Measurements from ENCODE around the gene ADCY5. TPM values are rescaled to one million over a fixed set of nuclear protein-coding genes. Genes with fewer than 3 reads are reported as not detected.

The ADCY5 gene
- total RNA-seq, 1 experiment from 2014 or later, result 0.49 TPM

DNA sequence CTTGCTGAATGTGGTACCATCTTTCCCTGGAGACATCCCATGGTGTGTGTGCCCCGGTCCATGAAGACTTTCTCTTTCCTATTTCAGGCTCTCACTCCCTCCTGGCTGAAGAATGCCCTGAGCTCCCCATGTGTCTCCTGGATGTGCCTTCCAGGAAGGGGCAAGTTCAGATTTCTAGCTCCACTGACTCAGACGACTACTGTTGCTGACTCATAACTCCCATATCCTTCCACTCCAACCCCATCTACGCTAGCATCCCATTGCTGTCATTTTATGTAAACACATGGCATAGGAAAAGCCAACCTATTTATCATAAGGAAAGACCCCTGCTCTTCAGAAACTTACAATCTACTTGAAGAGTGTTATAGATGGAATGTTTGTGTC lies 95.0 kb downstream of the ADCY5 start:
- Histone ChIP-seq H3K36me3 (ENCODE audit: control insufficient read depth in 1 of 2, insufficient read depth in 2 of 2, low read length in 2 of 2) (no peaks in the 10 kb centered on the region), H3K4me2 (ENCODE audit: low read length) (no peak overlapping the region), H3K4me3 (replicated peaks in 1 of 2; ENCODE audit: low read depth in 1 of 2, low read length in 2 of 2) (no peak overlapping the region), H2AFZ (ENCODE audit: low read depth, low read length, poor library complexity, severe bottlenecking) (no peak overlapping the region), H3K27ac (ENCODE audit: low read depth, low read length) (no peak overlapping the region), H3K9me3 (ENCODE audit: control insufficient read depth in 1 of 2, insufficient read depth in 1 of 2, low read depth in 1 of 2, low read length in 2 of 2) (no peaks in the 10 kb centered on the region), H3K9me2 (ENCODE audit: insufficient read depth) (no peaks in the 10 kb centered on the region), H3K27me3 (ENCODE audit: insufficient read depth, low read length) (peaks cover 9% of the 10 kb centered on the region; the same call in 1 of the 2 replicates), H3K4me1 (ENCODE audit: control insufficient read depth in 1 of 2, insufficient read depth in 2 of 2, low read length in 2 of 2) (no peaks in the 10 kb centered on the region), H3K9ac (ENCODE audit: low read length) (no peak overlapping the region), H3K79me2 (ENCODE audit: insufficient read depth, low read length) (no peaks in the 10 kb centered on the region), H4K20me1 (ENCODE audit: insufficient read depth) (no peaks in the 10 kb centered on the region)
- TF ChIP-seq RAD21 (IDR thresholded peaks at IDR 0.05; ENCODE audit: low read depth) (no peak), EGR1 (IDR thresholded peaks at IDR 0.05; ENCODE audit: low read depth) (no peak), TCF7L2 (IDR thresholded peaks at IDR 0.05; ENCODE audit: borderline replicate concordance, extremely low read depth, insufficient read depth, insufficient read length) (no peak), SRF (IDR thresholded peaks at IDR 0.05; ENCODE audit: low read depth) (no peak), SIN3A (IDR thresholded peaks at IDR 0.05; ENCODE audit: low read depth) (no peak), EZH2phosphoT487 (IDR thresholded peaks at IDR 0.05; ENCODE audit: borderline replicate concordance) (no peak), CEBPB (IDR thresholded peaks at IDR 0.05; ENCODE audit: low read depth) (no peak), FOSL1 (IDR thresholded peaks at IDR 0.05; ENCODE audit: low read depth) (no peak), POLR2A (IDR thresholded peaks at IDR 0.05; ENCODE audit: borderline replicate concordance, extremely low read depth, insufficient read depth, insufficient read length) (no peak), ZNF274 (IDR thresholded peaks at IDR 0.05; ENCODE audit: low read depth, low read length) (no peak), ZFX (IDR thresholded peaks at IDR 0.05) (no peak), EZH2 (IDR thresholded peaks at IDR 0.05) (no peak), CBX3 (IDR thresholded peaks at IDR 0.05; ENCODE audit: low read depth) (no peak), SP1 (IDR thresholded peaks at IDR 0.05; ENCODE audit: low read depth) (no peak), POLR2AphosphoS5 (IDR thresholded peaks at IDR 0.05; ENCODE audit: low read depth, low read length) (no peak)
- TF ChIP-seq, protein P1, sequence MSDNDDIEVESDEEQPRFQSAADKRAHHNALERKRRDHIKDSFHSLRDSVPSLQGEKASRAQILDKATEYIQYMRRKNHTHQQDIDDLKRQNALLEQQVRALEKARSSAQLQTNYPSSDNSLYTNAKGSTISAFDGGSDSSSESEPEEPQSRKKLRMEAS (IDR thresholded peaks at IDR 0.05), result no peak
- TF ChIP-seq, protein P2, sequence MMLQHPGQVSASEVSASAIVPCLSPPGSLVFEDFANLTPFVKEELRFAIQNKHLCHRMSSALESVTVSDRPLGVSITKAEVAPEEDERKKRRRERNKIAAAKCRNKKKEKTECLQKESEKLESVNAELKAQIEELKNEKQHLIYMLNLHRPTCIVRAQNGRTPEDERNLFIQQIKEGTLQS (IDR thresholded peaks at IDR 0.05), result no peak
- TF ChIP-seq, protein P3, sequence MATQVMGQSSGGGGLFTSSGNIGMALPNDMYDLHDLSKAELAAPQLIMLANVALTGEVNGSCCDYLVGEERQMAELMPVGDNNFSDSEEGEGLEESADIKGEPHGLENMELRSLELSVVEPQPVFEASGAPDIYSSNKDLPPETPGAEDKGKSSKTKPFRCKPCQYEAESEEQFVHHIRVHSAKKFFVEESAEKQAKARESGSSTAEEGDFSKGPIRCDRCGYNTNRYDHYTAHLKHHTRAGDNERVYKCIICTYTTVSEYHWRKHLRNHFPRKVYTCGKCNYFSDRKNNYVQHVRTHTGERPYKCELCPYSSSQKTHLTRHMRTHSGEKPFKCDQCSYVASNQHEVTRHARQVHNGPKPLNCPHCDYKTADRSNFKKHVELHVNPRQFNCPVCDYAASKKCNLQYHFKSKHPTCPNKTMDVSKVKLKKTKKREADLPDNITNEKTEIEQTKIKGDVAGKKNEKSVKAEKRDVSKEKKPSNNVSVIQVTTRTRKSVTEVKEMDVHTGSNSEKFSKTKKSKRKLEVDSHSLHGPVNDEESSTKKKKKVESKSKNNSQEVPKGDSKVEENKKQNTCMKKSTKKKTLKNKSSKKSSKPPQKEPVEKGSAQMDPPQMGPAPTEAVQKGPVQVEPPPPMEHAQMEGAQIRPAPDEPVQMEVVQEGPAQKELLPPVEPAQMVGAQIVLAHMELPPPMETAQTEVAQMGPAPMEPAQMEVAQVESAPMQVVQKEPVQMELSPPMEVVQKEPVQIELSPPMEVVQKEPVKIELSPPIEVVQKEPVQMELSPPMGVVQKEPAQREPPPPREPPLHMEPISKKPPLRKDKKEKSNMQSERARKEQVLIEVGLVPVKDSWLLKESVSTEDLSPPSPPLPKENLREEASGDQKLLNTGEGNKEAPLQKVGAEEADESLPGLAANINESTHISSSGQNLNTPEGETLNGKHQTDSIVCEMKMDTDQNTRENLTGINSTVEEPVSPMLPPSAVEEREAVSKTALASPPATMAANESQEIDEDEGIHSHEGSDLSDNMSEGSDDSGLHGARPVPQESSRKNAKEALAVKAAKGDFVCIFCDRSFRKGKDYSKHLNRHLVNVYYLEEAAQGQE (IDR thresholded peaks at IDR 0.05; ENCODE audit: low read depth), result no peak
- TF ChIP-seq, protein P4, sequence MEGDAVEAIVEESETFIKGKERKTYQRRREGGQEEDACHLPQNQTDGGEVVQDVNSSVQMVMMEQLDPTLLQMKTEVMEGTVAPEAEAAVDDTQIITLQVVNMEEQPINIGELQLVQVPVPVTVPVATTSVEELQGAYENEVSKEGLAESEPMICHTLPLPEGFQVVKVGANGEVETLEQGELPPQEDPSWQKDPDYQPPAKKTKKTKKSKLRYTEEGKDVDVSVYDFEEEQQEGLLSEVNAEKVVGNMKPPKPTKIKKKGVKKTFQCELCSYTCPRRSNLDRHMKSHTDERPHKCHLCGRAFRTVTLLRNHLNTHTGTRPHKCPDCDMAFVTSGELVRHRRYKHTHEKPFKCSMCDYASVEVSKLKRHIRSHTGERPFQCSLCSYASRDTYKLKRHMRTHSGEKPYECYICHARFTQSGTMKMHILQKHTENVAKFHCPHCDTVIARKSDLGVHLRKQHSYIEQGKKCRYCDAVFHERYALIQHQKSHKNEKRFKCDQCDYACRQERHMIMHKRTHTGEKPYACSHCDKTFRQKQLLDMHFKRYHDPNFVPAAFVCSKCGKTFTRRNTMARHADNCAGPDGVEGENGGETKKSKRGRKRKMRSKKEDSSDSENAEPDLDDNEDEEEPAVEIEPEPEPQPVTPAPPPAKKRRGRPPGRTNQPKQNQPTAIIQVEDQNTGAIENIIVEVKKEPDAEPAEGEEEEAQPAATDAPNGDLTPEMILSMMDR (IDR thresholded peaks at IDR 0.05 in 2 of 3, conservative IDR thresholded peaks at IDR 0.05 in 1 of 3; ENCODE audit: borderline replicate concordance in 1 of 3, insufficient read depth in 1 of 3, low read depth in 2 of 3, low read length in 2 of 3), result no peak
- TF ChIP-seq, protein P5, sequence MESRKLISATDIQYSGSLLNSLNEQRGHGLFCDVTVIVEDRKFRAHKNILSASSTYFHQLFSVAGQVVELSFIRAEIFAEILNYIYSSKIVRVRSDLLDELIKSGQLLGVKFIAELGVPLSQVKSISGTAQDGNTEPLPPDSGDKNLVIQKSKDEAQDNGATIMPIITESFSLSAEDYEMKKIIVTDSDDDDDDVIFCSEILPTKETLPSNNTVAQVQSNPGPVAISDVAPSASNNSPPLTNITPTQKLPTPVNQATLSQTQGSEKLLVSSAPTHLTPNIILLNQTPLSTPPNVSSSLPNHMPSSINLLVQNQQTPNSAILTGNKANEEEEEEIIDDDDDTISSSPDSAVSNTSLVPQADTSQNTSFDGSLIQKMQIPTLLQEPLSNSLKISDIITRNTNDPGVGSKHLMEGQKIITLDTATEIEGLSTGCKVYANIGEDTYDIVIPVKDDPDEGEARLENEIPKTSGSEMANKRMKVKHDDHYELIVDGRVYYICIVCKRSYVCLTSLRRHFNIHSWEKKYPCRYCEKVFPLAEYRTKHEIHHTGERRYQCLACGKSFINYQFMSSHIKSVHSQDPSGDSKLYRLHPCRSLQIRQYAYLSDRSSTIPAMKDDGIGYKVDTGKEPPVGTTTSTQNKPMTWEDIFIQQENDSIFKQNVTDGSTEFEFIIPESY (IDR thresholded peaks at IDR 0.05; ENCODE audit: extremely low read depth, insufficient replicate concordance, low read length), result no peak
- intact Hi-C loops (cut with micrococcal nuclease), result no loop called here
- POLR2A ChIA-PET, result no interaction called here
- RAD21 ChIA-PET (ENCODE audit: low non-redundant PET in 1 of 2, low total read pairs in 2 of 2, uncharacterized antibody in 2 of 2, unreplicated experiment in 2 of 2), result no interaction called here
- no TSS peak for BruUV-seq (replicated peaks)
- ATAC-seq (no peak), DNase-seq (ENCODE audit: low read depth, low spot score) (no peak)
- CTCF ChIA-PET, result no interaction called here
